HG03280 (cell line): ENCODE results near the gene CPNE2.
"Not testable (repeated sequence)": the region's sequence is repeated elsewhere in the genome, so short reads cannot be mapped to it uniquely, and the experiment has no call there.

Source experiments
- ATAC-seq: cut with Tn5 transposase; IDR thresholded peaks from one replicate; pipeline ENCODE4 v1.9.1; 2021; ENCODE audit warnings: mild to moderate bottlenecking, moderate library complexity; ENCODE audit not compliant: unreplicated experiment

The CPNE2 gene

GRCh38 chr16:57069053-57069452, 23.3 kb upstream of the CPNE2 start:
- no peak for ATAC-seq

GRCh38 chr16:57069635-57070370, 22.6 kb upstream of the CPNE2 start:
- no peak for ATAC-seq

DNA sequence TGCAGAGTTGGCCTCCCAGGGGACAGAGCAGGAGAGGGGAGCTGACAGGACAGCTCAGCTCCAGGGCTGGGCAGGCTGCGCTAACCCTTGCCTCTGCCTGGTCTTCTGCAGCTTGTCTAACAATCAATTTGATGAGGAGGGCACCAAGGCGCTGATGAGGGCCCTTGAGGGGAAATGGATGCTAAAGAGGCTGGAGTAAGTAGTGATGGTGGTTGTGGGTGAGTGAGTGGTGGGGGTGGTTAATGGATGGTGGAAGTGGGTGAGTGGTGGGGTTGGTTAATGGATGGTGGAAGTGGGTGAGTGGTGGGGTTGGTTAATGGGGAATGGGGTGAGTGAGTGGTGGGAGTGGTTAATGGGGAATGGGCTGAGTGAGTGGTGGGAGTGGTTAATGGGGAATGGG, 22.0 kb upstream of the CPNE2 start:
- ATAC-seq: no peak

DNA sequence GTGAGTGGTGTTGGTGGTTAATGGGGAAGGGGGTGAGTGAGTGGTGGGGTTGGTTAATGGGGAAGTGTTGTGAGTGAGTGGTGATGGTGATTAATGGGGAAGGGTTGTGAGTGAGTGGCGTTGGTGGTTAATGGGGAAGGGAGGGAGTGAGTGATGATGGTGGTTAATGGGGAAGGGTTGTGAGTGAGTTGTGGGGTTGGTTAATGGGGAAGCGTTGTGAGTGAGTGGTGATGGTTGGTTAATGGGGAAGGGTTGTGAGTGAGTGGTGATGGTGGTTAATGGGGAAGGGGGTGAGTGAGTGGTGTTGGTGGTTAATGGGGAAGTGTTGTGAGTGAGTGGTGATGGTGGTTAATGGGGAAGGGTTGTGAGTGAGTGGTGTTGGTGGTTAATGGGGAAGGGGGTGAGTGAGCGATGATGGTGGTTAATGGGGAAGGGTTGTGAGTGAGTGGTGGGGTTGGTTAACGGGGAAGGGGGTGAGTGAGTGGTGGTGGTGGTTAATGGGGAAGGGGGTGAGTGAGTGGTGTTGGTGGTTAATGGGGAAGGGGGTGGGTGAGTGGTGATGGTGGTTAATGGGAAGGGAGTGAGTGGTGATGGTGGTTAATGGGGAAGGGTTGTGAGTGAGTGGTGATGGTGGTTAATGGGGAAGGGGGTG, 21.2 kb upstream of the CPNE2 start:
- not testable (repeated sequence) for ATAC-seq

GRCh38 chr16:57071831-57072582, 20.4 kb upstream of the CPNE2 start:
- ATAC-seq: no peak

DNA sequence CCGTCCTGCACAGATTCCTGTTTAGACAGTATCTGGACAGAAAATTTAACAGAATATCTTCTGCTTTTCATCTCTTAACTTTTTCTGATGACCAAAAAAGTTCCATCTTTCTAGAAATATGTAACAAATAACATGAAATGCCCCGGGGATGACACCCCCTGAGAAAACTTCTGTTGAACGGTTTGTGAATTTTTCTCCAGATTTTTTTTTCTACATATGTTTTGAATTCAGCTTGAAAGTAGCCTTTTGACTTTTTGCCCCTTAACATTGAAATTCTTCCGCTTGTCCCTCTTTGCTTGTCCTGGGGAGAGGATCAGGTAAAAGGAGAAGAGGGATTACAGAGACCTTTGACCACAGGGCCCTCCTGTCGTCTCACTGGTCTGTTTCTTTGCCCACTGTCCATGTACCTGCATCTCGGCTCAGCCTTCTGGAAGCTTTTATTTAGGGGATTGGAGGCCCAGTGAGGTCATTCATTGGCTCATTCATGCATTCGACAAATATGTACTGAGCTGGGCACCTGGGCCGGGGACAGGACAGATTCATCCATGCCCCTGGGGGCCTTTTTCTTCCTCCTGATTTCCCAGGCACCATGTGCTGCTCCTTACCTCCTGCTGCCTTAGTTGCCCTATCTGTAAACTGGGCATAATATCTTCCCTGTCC, 19.6 kb upstream of the CPNE2 start:
- no peak for ATAC-seq

DNA sequence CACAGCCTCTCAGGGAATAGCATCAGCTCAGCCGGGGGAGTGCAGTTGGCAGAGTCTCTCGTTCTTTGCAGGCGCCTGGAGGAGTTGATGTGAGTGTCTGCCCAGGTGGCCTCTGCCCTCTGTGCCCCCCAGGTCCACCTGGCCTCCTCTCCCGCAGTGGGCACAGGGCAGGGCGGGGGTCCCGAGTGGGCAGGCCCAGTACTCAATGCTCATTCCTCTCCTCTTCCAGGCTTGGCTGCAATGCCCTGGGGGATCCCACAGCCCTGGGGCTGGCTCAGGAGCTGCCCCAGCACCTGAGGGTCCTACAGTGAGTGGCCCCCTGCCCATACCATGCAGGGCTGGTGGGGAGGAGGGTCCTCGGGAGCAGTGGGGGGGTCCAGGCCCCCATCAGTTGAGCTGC, 14.7 kb upstream of the CPNE2 start:
- no peak for ATAC-seq

GRCh38 chr16:57081744-57082143, 10.6 kb upstream of the CPNE2 start:
- ATAC-seq: no peak

- ATAC-seq: no peak
Observed at GRCh38 chr16:57082664-57083063, 9.7 kb upstream of the CPNE2 start.

- ATAC-seq: no peak
Observed at GRCh38 chr16:57083485-57084126, 8.8 kb upstream of the CPNE2 start.

DNA sequence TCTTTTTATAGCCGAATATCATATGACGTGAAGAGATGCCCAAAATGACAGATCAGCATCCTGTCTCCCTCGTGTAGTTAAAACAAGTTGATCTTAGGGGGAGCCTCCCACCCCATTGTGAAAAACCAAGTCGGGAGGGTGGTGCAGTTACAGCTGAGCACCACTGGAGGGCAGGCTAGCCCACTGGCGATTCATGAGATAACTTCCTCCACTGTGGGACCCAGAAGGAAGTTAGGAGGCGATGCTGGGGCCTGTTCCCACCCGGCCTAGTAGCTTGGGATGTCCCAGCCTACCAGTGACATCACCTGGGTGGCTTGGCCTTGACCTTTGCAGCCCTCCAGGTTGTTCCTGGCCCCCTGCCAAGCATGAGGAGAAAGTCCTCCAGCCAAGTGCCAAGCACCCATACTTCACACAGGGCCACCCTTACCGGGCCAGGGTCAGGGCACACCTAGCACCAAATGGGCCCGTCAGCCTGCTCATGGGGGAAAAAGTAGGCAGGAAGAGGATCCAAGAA, 8.1 kb upstream of the CPNE2 start:
- no peak for ATAC-seq

DNA sequence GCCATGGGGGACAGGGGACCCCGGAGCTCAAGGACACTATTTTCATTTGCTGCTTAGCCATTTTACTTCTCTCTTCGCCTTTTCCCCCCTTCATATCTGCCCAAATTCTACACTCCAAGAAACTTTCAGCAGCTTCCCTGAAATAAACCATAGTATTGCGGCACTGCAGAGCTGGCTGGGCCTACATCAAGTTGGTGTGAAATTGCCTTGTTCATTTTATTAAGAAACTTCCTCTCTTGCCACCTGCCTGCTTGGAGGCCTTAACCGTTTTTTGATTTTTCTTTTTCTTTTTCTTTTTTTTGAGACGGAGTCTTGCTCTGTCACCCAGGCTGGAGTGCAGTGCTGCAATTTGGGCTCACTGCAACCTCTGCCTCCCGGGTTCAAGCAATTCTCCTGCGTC, 7.4 kb upstream of the CPNE2 start:
- no peak for ATAC-seq

DNA sequence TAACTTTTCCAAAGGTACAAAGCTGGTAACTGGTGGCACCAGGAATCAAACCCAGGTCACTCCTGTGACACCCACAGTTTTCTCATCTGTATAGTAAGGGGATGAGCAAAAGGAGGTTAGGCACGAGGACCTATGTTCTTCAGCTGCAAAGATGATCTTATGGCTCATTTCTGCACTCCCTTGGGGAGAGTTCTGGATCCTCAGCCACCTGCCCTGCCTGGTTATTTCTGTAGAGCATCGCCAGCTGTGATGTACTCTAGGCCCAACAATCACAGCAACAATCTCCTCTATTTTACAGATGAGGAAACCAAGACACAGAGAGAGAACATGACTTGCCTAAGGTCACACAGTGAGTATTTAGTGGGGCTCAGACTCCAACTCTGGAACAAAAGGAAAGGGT, 5.4 kb upstream of the CPNE2 start:
- ATAC-seq: no peak

DNA sequence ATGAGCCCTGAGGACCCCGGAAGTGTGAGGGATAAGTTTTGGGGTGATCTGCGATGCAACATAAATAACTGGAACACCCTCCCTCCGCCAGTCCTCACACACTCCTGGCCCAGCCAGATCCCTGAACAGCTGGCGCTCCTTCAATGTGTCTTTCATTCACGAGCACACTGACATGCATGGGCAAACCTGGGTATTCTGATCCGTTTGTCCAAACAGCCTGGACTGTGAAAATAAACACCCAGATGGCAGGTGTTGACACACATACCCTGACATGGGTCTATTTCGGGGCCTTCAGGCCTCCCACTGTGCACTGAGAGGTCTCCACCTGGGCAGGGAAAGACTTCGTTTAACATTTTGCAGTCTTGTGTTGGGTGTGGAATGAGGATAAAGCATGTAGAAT, 3.0 kb upstream of the CPNE2 start:
- no peak for ATAC-seq

- no peak for ATAC-seq
Observed at GRCh38 chr16:57091200-57091974, 996 bp upstream of the CPNE2 start.

DNA sequence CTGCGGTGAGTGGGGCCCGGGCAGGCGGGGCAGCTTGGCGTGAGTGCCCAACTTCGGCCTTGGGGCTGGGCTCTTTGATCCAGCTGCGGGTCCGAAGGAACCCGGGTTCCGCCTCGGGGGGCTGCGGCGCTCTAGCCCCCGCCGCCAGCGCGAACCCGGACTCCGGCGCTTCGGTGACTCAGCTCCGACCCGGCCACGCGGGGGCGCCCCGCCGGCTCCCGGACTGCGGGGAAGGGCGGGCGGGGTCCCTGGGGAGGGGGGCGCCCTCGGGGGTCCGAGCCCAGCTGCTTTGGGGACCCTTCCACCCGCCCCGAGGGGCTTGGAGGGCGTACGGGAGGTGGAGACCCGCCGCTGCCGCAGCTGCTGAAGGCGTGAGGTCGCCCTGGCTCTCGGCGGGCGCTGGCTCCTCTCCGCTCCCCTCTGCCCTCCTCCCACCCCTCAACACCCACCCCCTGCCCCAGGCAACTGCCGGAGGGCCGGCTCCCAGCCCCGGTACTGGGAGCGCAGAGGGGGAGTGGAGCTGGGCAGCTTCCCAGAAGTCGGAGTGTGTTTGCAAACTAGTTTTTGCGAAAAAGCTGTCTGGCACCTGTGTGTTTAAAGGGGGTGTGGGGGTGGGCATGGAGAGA, 516 bp downstream of the CPNE2 start:
- peak; percentile 45 for ATAC-seq

- no peak for ATAC-seq
Observed at GRCh38 chr16:57093666-57094564, 1.5 kb downstream of the CPNE2 start.

DNA sequence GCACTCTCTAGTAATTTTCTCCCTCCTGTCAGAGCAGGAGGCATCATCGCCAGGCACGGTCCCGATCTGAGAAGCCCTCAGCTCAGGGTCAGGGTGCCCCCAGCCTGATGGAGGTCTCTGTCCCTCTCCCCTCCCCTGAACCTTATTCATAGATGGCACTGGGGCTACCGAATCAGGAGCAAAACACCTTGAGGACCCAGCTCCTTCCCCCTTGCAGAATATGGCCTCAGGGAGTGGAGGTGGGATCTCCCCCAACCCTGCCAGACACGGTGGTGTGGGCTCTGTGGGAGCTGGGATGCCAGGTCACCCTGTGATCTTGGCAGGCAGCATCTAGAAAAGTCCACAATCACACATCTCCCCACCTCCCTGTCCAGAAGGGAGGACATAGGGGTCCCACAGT, 2.5 kb downstream of the CPNE2 start:
- ATAC-seq: no peak

DNA sequence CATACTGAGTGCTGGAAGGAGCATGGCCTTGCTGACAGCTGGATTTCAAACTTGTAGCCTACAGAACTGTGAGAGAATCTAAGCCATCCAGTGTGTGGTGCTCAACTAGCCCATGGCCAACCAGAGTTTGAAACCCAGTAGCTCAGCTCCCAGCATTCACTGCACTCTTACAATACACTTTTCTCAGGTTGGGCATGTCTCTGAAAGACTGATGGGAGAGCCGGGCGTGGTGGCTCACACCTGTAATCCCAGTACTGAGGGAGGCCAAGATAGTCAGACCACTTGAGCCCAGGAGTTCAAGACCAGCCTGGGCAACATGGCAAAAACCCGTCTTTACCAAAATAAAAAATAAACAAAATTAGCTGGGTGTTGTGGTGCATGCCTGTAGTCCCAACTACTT, 3.8 kb downstream of the CPNE2 start:
- no peak for ATAC-seq
